Right lobe of liver (tissue), 6 donors: Measurements from ENCODE around the gene PRR20G. TPM values are rescaled to one million over a fixed set of nuclear protein-coding genes. Genes with fewer than 3 reads are reported as not detected.

Experiments
- ATAC-seq, 4 donors: fragments of 200-7000 bp; cut with Tn5 transposase; one replicate each; pipeline ENCODE4 v1.9.1; 2020; ENCODE audit warnings: mild to moderate bottlenecking in 4 of 4, moderate library complexity in 4 of 4
- DNase-seq, 3 donors: peaks; one replicate each; pipeline ENCODE4 v3.0.0-alpha.2; 2020
- H3K27ac ChIP-seq, 3 donors: fragments of 200-600 bp; one replicate each; pipeline ENCODE4 v1.8.0; 2022
- H3K27me3 ChIP-seq, 2 donors: fragments of 200-600 bp; one replicate each; pipeline ENCODE4 v1.8.0; 2022
- H3K36me3 ChIP-seq, 4 donors: fragments of 200-600 bp; sonication (generic) in 1 of 4; one replicate each; pipeline versions ENCODE4 v1.5.1 to v1.8.0; 2017 to 2022; ENCODE audit warnings: control low read depth in 1 of 4
- H3K4me1 ChIP-seq, 4 donors: fragments of 200-600 bp; sonication (generic) in 1 of 4; one replicate each; pipeline versions ENCODE4 v1.5.1 to v1.8.0; 2017 to 2022; ENCODE audit warnings: control low read depth in 1 of 4
- H3K4me3 ChIP-seq, 3 donors: fragments of 200-600 bp; one replicate each; pipeline ENCODE4 v1.8.0; 2022
- H3K9me3 ChIP-seq, 4 donors: fragments of 200-600 bp; sonication (generic) in 1 of 4; one replicate each; pipeline versions ENCODE4 v1.5.1 to v1.8.0; 2017 to 2022; ENCODE audit warnings: control low read depth in 1 of 4
- POLR2A ChIP-seq: fragments of 450-650 bp; IDR thresholded peaks from one replicate; pipeline ENCODE4 v1.6.1; 2017; ENCODE audit warnings: antibody characterized with exemption, mild to moderate bottlenecking
- WGBS: methylation state at CpG from one replicate; pipeline ENCODE4 v1.1.6; 2018; ENCODE audit warnings: low coverage, low lambda C conversion rate; ENCODE audit not compliant: insufficient coverage; ENCODE audit errors: missing lambda C conversion rate; 5-methylcytosine and 5-hydroxymethylcytosine counted together
- intact Hi-C, 2 donors: fragments of 100-400 bp; cut with DNase I; formaldehyde crosslinking; loops; one replicate each; pipeline versions ENCODE4 v1.11.2 to v1.14.1; 2022
- total RNA-seq, 6 experiments: library from RNA; depleted of rRNA in 2 of 6; stranded (reverse); fragments of >200 nt in 2 of 6; fragmentation: NEBNext Ultra II Directional in 3 of 6; extraction: Animal tissue kit (Norgen Biotek cat#: 25700) in 3 of 6; gene quantifications; one replicate each; pipeline versions ENCODE4 v1.1.0 to v1.2.4, GENCODE V29; 2016 to 2023
- TF ChIP-seq, protein P1 (sequence below), 4 donors: fragments of 200-600 bp in 3 of 4; fragments of 450-650 bp in 1 of 4; IDR thresholded peaks; one replicate each; pipeline versions ENCODE4 v1.5.1 to v1.8.0; 2016 to 2022; ENCODE audit warnings: antibody characterized with exemption in 4 of 4, mild to moderate bottlenecking in 2 of 4
- donor health status: DM: no; HTN: yes; CAD: no.
- donor health status: DM: no; HTN: no; CAD: no.
- donor health status: DM: no; HTN: no; CAD: no.
- donor health status: DM: no; HTN: yes; CAD: no.
- donor health status: DM: no; HTN: yes; CAD: no.

The PRR20G gene
- total RNA-seq, 6 experiments from 2014 or later = not detected

DNA sequence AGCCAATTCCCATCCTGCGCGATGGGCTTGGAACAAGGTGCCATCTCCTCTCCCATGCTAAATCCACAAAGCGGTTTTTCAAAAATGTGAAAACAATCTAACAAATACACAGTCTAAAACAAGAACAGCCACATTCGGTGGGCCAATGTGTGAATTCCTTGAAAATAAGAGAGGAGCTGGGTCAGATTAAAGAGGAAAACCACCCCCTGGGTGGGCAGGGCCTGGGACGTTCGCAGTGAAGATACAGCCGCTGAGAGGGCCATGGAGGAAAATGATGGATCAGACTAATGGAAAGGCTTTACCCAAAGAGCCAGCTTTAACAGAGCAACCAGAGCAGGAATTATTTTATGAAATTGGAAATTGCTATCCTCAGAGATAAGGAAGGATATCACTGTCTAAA is 27.4 kb downstream of the PRR20G start:
- no peaks in the 10 kb centered on the region for H3K9me3 ChIP-seq
- no peaks in the 10 kb centered on the region for H3K4me1 ChIP-seq
- TF ChIP-seq, protein P1, sequence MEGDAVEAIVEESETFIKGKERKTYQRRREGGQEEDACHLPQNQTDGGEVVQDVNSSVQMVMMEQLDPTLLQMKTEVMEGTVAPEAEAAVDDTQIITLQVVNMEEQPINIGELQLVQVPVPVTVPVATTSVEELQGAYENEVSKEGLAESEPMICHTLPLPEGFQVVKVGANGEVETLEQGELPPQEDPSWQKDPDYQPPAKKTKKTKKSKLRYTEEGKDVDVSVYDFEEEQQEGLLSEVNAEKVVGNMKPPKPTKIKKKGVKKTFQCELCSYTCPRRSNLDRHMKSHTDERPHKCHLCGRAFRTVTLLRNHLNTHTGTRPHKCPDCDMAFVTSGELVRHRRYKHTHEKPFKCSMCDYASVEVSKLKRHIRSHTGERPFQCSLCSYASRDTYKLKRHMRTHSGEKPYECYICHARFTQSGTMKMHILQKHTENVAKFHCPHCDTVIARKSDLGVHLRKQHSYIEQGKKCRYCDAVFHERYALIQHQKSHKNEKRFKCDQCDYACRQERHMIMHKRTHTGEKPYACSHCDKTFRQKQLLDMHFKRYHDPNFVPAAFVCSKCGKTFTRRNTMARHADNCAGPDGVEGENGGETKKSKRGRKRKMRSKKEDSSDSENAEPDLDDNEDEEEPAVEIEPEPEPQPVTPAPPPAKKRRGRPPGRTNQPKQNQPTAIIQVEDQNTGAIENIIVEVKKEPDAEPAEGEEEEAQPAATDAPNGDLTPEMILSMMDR (IDR thresholded peaks at IDR 0.05) = no peak
- no peak for TF ChIP-seq POLR2A
- no peak overlapping the region for H3K4me3 ChIP-seq
- DNase-seq (no peak), ATAC-seq (no peak)
- WGBS = 72% methylated on average over 7 of the region's 7 CpGs
- H3K27ac ChIP-seq = no peak overlapping the region
- no peaks in the 10 kb centered on the region for H3K27me3 ChIP-seq
- intact Hi-C loops = no loop called here
- no peaks in the 10 kb centered on the region for H3K36me3 ChIP-seq

DNA sequence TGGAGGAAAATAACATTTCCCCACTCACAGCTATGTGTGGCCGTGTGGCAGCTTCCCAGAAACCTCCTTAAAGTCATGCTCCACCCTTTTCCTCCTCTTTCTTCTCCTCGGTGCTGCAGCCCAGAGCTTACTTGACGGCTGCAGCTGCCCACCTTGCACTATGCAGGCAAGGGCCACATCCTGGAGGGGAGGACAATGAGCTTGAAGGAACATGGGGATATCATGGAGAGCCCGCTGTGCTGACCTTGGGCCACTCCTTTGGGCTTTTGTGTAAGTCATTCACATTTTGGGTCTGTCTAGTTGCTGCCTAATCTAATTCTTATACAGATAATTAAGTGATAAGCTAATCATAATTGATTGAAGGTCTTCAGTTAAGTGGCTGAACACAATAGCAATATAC is 28.0 kb downstream of the PRR20G start:
- no peaks in the 10 kb centered on the region for H3K4me1 ChIP-seq
- no peak overlapping the region for H3K4me3 ChIP-seq
- intact Hi-C loops = no loop called here
- no peak overlapping the region for H3K27ac ChIP-seq
- no peaks in the 10 kb centered on the region for H3K27me3 ChIP-seq
- ATAC-seq (no peak), DNase-seq (no peak)
- H3K9me3 ChIP-seq = no peaks in the 10 kb centered on the region
- TF ChIP-seq POLR2A = no peak
- TF ChIP-seq, protein P1 (IDR thresholded peaks at IDR 0.05) = no peak
- no peaks in the 10 kb centered on the region for H3K36me3 ChIP-seq
- 42% methylated on average over 4 of the region's 4 CpGs for WGBS

DNA sequence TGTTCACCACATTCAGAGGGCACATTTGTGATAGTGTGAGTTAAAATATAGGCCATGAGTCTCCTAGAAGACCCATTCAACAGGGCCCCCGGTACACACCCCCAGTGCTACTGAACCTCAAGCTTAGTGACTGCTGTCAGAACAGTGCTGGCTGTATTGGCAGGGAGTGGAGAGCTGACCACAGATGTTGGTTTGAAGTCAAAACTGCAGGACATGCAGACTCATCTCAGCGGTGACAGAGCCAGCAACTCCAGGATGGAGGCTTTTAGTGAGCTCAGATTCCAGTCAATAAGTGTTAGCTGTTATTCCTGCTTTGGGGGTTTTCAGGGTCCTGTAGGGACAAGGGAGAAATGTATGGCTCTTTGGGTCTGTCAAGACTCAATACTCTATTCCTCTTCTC is 29.1 kb downstream of the PRR20G start:
- Histone ChIP-seq H3K4me1 (no peaks in the 10 kb centered on the region), H3K36me3 (no peaks in the 10 kb centered on the region), H3K9me3 (no peaks in the 10 kb centered on the region), H3K4me3 (no peak overlapping the region), H3K27ac (no peak overlapping the region), H3K27me3 (no peaks in the 10 kb centered on the region)
- ATAC-seq (no peak), DNase-seq (no peak)
- WGBS = 100% methylated on average over 1 of the region's 2 CpGs
- intact Hi-C loops = no loop called here
- TF ChIP-seq, protein P1 (IDR thresholded peaks at IDR 0.05) = no peak
- no peak for TF ChIP-seq POLR2A

DNA sequence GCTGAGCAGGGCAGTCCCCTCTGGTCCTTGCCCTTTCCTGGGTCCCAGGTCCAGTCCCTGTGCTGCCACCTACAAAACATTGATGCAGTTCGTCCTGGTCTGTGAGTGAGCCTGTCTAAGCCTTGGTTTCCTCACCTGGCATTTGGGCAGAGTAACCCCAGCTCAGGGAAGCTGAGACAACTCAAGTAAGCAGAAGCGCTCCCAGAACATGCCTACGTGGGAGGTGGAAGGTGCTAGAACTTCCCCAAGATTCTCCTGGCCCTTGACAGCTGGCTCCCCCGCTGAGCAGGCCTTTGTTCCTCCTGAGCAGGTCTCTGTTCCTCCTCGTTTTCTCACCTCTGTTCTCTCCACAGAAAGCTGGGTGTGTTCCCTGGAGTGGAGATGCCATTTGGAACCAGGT is 30.5 kb downstream of the PRR20G start:
- no peaks in the 10 kb centered on the region for H3K36me3 ChIP-seq
- ATAC-seq = no peak
- H3K4me3 ChIP-seq = no peak overlapping the region
- H3K9me3 ChIP-seq = no peaks in the 10 kb centered on the region
- no peak for TF ChIP-seq POLR2A
- TF ChIP-seq, protein P1 (IDR thresholded peaks at IDR 0.05) = no peak
- intact Hi-C loops = no loop called here
- 79% methylated on average over 4 of the region's 5 CpGs for WGBS
- no peaks in the 10 kb centered on the region for H3K4me1 ChIP-seq
- H3K27me3 ChIP-seq = no peaks in the 10 kb centered on the region
- DNase-seq = no peak
- H3K27ac ChIP-seq = no peak overlapping the region

DNA sequence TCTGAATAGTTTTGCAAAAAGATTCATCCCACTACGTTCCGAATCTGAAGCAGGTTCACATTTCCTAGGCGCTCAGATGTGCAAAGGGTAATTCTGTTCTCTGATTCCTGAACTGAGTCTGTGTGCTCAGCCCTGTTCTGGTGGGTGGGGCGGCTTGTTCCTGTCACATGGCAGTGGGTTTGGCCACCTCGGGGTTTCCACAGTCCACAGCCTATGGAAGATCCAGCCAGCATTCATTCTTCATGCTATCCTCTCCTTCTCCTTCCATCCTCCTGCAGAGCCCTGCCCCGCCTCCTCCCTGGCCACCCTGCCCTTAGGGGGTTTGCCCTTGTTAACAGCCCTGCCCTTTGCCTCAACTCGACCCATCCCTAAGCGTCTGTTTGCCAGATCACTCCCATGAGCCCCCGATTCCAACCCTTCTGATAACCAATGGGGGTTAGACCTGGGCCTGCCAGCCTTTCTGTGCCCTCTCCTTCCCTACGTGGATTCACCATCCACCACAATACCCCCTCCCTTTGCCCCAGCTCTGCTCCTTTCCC is 31.0 kb downstream of the PRR20G start:
- ATAC-seq (no peak), DNase-seq (no peak)
- Histone ChIP-seq H3K27me3 (no peaks in the 10 kb centered on the region), H3K4me1 (no peaks in the 10 kb centered on the region), H3K4me3 (no peak overlapping the region), H3K36me3 (no peaks in the 10 kb centered on the region), H3K27ac (no peak overlapping the region), H3K9me3 (no peaks in the 10 kb centered on the region)
- no peak for TF ChIP-seq POLR2A
- TF ChIP-seq, protein P1 (IDR thresholded peaks at IDR 0.05) = no peak
- WGBS = 64% methylated on average over 10 of the region's 10 CpGs
- intact Hi-C loops = no loop called here
